Measurements from ENCODE around the gene SFXN5. TPM values are rescaled to one million over a fixed set of nuclear protein-coding genes. Genes with fewer than 3 reads are reported as not detected.

SFXN5 gene
- total RNA-seq, 1 donor from 2014 or later: 12.7 TPM

DNA sequence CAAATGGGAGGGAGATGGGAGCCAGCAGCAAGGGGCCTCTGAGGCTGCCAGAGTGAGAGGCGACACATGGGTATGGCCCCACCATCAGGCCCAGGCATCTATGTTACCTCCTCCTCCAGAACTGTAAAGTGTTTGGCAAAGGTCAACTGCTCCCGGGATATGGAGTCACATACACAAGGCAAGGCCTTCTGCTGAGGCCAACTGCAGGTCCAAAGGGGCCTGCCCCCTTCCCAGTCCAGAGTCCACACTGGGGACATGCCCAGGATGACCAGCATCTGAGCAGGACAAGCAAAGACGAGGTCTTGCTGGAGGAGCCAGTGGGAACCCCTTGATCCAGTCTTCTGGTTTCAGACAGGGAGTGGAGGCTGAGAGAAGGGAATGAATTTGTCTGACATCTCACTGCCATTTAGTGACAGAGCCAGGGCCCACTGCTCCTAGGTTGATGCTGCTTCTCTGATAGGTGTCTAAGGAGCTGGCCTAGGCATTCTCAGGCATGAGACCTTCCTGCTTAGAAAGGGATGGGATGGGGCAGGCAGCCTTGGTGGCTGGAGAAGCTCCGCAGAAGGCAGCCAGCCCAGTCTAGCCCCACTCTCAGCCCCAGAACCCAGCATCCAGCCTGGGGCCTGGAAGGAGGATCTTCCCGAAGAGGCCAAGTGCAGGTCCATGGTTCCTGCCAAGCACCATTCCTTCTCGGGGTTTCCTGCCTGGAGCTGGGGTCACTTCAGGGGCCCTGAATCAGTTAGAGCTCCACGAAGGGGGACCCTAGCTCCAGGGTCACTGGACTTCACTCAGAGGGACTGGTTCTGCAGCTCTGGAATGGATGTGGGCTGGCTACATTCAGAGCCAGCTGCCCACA, 127.7 kb downstream of the SFXN5 start:
- Mint-ChIP-seq H3K9me3 (ENCODE audit: unreplicated experiment) (no peaks in the 10 kb centered on the region), H3K4me3 (ENCODE audit: unreplicated experiment) (no peak overlapping the region), H3K36me3 (ENCODE audit: unreplicated experiment) (peaks cover 17% of the 10 kb centered on the region), H3K27me3 (ENCODE audit: unreplicated experiment) (peaks cover 5% of the 10 kb centered on the region), H3K27ac (ENCODE audit: unreplicated experiment) (no peak overlapping the region), H3K4me1 (ENCODE audit: unreplicated experiment) (peaks cover 25% of the 10 kb centered on the region)
- no peak for DNase-seq (ENCODE audit: extremely low spot score, unreplicated experiment)
- TF ChIP-seq, protein P1, sequence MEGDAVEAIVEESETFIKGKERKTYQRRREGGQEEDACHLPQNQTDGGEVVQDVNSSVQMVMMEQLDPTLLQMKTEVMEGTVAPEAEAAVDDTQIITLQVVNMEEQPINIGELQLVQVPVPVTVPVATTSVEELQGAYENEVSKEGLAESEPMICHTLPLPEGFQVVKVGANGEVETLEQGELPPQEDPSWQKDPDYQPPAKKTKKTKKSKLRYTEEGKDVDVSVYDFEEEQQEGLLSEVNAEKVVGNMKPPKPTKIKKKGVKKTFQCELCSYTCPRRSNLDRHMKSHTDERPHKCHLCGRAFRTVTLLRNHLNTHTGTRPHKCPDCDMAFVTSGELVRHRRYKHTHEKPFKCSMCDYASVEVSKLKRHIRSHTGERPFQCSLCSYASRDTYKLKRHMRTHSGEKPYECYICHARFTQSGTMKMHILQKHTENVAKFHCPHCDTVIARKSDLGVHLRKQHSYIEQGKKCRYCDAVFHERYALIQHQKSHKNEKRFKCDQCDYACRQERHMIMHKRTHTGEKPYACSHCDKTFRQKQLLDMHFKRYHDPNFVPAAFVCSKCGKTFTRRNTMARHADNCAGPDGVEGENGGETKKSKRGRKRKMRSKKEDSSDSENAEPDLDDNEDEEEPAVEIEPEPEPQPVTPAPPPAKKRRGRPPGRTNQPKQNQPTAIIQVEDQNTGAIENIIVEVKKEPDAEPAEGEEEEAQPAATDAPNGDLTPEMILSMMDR (IDR thresholded peaks at IDR 0.05): no peak

DNA sequence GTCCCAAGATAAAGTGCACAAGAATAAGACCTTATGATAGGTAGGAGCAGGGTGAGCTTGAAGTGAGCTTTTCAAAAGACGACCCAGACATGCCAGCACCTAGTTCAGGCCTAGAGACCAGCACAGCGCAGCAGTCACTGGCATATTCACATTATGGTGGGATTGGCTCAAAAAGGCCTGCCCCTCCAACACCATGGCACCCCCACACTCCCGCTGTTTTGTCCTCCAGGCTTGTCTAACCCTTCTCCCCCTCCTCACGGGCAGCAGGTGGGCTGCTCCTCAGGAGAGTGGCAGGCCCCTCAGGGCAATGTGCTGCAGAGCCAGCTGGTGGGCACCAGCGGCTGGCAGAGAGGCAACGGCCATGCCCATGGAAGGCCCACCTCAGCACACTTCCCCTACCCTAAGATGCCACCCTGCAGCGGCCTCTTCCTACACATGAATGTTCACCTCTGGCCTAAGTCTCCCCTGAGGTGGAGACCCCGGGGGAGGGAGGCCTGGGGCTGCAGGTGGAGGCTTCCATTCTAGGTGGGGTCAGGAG, 128.6 kb downstream of the SFXN5 start:
- peaks cover 19% of the 10 kb centered on the region for H3K36me3 Mint-ChIP-seq (ENCODE audit: unreplicated experiment)
- no peaks in the 10 kb centered on the region for H3K9me3 Mint-ChIP-seq (ENCODE audit: unreplicated experiment)
- H3K27me3 Mint-ChIP-seq (ENCODE audit: unreplicated experiment): peaks cover 9% of the 10 kb centered on the region
- no peak overlapping the region for H3K27ac Mint-ChIP-seq (ENCODE audit: unreplicated experiment)
- no peak overlapping the region for H3K4me3 Mint-ChIP-seq (ENCODE audit: unreplicated experiment)
- no peak for DNase-seq (ENCODE audit: extremely low spot score, unreplicated experiment)
- TF ChIP-seq, protein P1 (IDR thresholded peaks at IDR 0.05): no peak
- peaks cover 25% of the 10 kb centered on the region for H3K4me1 Mint-ChIP-seq (ENCODE audit: unreplicated experiment)

DNA sequence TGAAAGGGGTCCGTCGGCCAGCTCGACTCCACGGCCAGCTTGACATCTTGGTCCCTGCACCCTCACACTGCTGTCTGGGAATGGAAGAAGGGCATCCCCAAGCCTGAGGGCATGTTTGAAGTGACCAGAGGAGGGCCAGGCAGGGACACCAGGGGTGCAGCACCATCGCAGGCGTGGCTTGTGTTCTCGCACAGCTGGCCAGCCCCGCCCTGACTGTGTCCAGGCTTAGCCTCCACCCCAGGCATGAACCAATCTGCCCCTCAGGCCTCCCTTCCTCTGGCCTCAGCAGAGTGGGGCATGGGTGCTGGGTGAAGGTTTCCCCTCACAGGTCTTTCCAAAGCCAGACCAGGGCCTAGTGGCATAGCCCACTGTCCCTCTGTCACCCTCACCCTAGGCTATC, 129.2 kb downstream of the SFXN5 start:
- Mint-ChIP-seq H3K36me3 (ENCODE audit: unreplicated experiment) (peaks cover 19% of the 10 kb centered on the region), H3K4me1 (ENCODE audit: unreplicated experiment) (peaks cover 25% of the 10 kb centered on the region), H3K4me3 (ENCODE audit: unreplicated experiment) (no peak overlapping the region), H3K27me3 (ENCODE audit: unreplicated experiment) (peaks cover 12% of the 10 kb centered on the region), H3K27ac (ENCODE audit: unreplicated experiment) (no peak overlapping the region), H3K9me3 (ENCODE audit: unreplicated experiment) (no peaks in the 10 kb centered on the region)
- TF ChIP-seq, protein P1 (IDR thresholded peaks at IDR 0.05): no peak
- DNase-seq (ENCODE audit: extremely low spot score, unreplicated experiment): no peak

DNA sequence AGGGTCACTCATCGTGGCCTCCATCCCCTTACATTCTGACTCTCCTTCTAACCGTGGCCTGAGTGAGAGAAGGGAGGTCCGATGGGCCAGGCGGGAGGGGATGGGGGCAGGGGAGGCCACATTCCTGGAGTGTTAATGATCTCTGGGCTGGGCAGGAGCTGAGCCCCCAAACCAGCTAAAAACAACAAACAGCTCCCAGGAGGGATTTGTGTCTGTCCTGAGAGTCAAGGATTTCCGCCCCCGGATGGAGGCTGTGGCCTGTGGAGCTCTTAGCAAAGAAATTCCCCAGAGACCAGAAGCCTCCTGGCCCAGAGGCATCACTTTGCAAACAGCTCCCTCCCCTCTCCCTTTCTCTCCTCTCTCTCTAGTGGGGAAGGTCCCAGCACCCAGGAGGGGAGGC, 130.7 kb downstream of the SFXN5 start:
- H3K9me3 Mint-ChIP-seq (ENCODE audit: unreplicated experiment): no peaks in the 10 kb centered on the region
- peaks cover 19% of the 10 kb centered on the region for H3K27me3 Mint-ChIP-seq (ENCODE audit: unreplicated experiment)
- peaks cover 25% of the 10 kb centered on the region for H3K4me1 Mint-ChIP-seq (ENCODE audit: unreplicated experiment)
- DNase-seq (ENCODE audit: extremely low spot score, unreplicated experiment): no peak
- H3K27ac Mint-ChIP-seq (ENCODE audit: unreplicated experiment): no peak overlapping the region
- no peak overlapping the region for H3K4me3 Mint-ChIP-seq (ENCODE audit: unreplicated experiment)
- TF ChIP-seq, protein P1 (IDR thresholded peaks at IDR 0.05): no peak
- H3K36me3 Mint-ChIP-seq (ENCODE audit: unreplicated experiment): peaks cover 11% of the 10 kb centered on the region

DNA sequence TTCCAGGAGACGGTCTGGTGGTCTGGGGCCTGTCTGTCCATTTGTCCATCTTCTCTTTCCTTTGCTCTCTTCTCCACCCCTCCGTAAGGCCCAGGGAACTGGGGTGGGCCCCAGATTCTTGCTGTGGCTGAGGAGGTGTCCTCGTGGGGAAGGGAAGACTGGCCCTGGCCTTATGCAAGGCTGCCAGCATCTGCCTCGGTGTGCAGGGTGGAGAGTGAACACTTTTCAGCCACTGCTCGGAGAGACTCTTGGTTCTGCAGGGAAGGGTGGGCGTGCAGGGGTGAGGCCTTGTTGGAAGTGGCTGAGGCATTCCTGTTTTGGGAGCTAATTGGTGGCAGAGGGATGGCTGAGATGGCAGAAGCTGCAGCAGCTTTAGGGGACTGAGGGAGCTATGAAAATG, 131.2 kb downstream of the SFXN5 start:
- Mint-ChIP-seq H3K27me3 (ENCODE audit: unreplicated experiment) (peaks cover 23% of the 10 kb centered on the region), H3K9me3 (ENCODE audit: unreplicated experiment) (no peaks in the 10 kb centered on the region), H3K4me3 (ENCODE audit: unreplicated experiment) (no peak overlapping the region), H3K4me1 (ENCODE audit: unreplicated experiment) (peaks cover 25% of the 10 kb centered on the region), H3K27ac (ENCODE audit: unreplicated experiment) (no peak overlapping the region), H3K36me3 (ENCODE audit: unreplicated experiment) (peaks cover 11% of the 10 kb centered on the region)
- no peak for DNase-seq (ENCODE audit: extremely low spot score, unreplicated experiment)
- TF ChIP-seq, protein P1 (IDR thresholded peaks at IDR 0.05): no peak
